Right hindlimb (tissue), 1 donor: ENCODE measurements around the gene ADIPOQ.
"Not testable (repeated sequence)": the region's sequence is repeated elsewhere in the genome, so short reads cannot be mapped to it uniquely, and the experiment has no call there.

ENCODE experiments used
- DNase-seq: peaks from one replicate; pipeline ENCODE4 v3.0.0-alpha.2; 2018

Gene ADIPOQ

GRCh38 chr3:186826976-186827857, 15.3 kb upstream of the ADIPOQ start:
- DNase-seq, result peak; percentile 78

DNA sequence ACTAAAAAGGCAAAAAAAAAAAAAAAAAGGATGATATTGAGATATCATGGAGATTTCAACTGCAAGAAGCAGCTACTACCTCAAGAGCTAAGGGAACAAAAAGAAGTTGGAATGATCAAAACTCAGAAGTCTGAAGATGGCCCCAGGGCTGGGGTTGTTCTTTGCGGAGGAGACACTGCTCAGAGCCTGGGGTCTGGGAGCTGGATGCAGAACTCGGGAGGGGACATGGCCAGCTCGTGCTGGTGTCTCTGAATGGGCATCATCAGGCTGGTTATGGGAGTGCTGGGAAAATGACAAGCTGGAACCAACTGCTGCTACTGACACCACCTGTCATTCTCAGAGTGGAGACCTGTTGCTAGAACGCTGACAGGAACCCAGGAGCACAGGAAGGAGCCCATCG, 14.2 kb upstream of the ADIPOQ start:
- no peak for DNase-seq

- DNase-seq, result no peak
Observed at GRCh38 chr3:186831798-186832197, 10.7 kb upstream of the ADIPOQ start.

DNA sequence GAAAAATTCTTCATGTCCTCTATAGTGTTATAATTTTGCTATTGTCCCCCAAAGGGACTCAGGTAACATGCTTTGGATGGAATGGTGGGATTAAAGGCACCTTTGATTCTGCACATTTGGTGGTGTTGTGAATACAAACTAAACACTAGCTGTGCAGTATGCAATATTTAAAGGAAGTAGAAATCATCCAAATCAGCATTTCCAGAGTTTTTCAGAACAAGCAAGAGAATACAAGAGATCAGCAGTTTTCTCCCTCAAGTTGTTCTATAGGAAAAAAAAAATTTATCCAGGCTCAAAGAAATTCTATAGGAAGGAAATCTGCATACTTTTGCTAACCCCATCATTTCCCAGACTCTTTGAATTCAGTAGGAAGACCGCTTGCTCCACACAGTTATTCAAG, 10.2 kb upstream of the ADIPOQ start:
- DNase-seq, result no peak

GRCh38 chr3:186839874-186840641, 2.5 kb upstream of the ADIPOQ start:
- peak; percentile 68 for DNase-seq

DNA sequence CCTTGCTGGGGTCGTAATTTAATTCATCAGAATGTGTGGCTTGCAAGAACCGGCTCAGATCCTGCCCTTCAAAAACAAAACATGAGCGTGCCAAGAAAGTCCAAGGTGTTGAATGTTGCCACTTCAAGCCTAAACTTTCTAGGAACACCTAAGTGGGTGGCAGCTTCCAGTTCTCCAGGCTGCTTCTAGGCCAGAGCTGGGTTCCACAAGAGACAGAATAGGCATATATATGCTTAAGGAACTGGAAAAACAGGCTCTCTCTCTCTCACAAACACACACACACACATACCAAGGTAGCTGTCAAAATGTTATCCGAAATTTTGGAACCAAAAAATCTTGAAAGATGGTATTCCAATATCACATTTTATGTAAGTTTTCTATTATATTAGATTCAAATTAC, 890 bp upstream of the ADIPOQ start:
- no peak for DNase-seq

DNA sequence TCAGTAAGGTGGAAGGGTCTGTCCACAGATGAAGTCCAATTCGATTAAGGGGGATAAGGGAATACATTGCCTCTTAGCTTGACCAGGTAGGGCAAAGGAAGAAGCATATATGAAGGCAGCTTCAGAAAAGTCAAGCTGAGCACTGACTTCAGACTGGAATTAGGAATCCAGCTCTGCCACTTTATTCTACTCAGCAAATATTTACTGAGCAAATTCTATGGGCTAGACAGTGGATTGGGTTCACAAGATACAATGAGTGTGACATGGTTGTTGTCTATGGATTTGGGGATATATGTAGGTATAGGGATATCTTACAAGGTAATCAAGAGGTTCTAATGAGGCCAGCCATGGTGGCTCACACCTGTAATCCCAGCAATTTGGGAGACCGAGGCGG, 526 bp downstream of the ADIPOQ start:
- no peak for DNase-seq

DNA sequence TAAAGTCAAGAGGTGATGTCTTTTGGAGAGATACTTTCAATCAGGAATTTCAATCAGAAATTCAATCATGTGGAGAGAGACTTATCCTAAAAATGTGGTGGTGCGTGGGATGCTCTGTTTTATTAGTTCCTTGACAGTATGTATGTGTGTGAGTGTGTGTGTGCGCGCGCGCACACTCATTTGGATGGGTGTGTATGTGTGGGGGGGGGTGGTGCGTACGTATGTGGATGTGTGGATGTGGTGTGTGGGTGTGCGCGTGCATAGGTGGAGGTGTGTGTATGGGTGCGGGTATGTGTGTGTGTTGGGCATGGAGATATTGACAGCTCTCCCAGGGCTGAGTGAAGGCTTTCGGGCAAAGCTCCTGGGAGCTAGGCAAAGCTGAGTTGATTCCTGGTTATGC, 2.4 kb downstream of the ADIPOQ start:
- no peak for DNase-seq

- DNase-seq, result no peak
Observed at GRCh38 chr3:186845756-186846155, 3.2 kb downstream of the ADIPOQ start.

DNA sequence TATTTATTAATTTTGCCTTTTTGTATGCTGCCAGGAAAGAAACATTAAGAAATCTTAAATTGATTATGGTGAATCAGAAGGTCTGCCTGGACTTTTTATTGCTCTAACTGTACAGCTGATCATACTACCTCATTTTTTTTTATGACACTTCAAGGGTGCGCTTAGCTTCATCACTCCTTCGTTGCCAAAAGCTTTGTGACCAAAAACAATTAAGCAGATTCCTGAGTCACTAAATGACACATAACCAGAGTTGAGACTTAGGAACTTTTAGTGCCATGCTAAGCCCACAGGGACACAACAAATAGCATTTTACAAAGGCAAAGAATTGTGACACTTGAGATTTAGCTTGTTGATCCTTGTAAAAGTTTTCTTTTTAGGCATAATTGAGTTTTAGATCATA, 4.9 kb downstream of the ADIPOQ start:
- no peak for DNase-seq

GRCh38 chr3:186849374-186849975, 7.0 kb downstream of the ADIPOQ start:
- no peak for DNase-seq

GRCh38 chr3:186851835-186852234, 9.3 kb downstream of the ADIPOQ start:
- not testable (repeated sequence) for DNase-seq

- DNase-seq, result no peak
Observed at GRCh38 chr3:186852994-186853393, 10.5 kb downstream of the ADIPOQ start.

GRCh38 chr3:186854146-186854545, 11.6 kb downstream of the ADIPOQ start:
- no peak for DNase-seq

DNA sequence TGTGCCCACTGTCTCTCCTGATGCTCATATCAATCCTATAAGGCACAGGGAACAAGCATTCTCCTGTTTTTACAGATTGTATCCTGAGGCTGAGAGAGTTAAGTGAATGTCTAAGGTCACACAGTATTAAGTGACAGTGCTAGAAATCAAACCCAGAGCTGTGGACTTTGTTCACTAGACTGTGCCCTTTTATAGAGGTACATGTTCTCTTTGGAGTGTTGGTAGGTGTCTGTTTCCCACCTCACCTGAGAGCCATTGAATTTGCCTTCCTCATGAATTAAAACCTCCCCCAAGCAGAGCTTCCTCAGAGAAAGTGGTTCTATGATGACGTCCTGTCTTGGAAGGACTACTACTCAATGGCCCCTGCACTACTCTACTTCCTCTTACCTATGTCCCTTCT, 12.4 kb downstream of the ADIPOQ start:
- no peak for DNase-seq

DNA sequence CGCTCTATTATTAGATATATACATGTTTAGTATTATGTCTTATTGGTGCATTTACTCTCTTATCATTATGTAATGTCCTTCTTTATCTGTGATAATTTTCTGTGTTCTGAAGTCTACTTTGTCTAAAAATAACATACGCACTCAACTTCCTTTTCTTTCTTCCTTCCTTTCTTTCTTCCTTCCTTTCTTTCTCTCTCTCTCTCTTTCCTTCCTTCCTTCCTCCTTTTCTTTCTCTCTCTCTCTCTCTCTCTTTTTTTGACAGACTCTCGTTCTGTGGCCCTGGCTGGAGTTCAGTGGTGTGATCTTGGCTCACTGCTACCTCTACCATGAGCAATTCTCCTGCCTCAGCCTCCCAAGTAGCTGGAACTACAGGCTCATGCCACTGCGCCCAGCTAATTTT, 15.2 kb downstream of the ADIPOQ start:
- no peak for DNase-seq

DNA sequence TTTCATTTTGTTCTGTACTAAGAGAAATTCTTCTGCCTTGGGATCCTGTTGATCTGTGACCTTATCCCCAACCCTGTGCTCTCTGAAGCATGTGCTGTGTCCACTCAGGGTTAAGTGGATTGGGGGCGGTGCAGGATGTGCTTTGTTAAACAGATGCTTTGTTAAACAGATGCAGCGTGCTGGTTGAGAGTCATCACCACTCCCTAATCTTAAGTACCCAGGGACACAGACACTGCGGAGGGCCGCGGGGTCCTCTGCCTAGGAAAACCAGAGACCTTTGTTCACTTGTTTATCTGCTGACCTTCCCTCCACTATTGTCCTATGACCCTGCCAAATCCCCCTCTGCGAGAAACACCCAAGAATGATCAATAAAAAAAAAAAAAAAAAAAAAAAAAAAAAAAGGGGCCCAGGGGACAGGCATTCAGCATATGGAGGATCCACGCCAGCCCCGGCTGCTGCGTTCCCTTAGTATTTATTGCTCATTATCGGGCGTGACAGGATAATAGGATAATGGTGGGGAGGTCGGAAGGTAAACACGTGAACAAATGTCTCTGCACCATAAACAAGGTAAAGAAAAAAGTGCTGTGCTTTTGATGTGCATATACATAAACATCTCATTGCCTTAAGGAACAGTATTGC, 22.8 kb downstream of the ADIPOQ start:
- not testable (repeated sequence) for DNase-seq

- DNase-seq, result not testable (repeated sequence)
Observed at GRCh38 chr3:186866095-186866494, 23.6 kb downstream of the ADIPOQ start.

DNA sequence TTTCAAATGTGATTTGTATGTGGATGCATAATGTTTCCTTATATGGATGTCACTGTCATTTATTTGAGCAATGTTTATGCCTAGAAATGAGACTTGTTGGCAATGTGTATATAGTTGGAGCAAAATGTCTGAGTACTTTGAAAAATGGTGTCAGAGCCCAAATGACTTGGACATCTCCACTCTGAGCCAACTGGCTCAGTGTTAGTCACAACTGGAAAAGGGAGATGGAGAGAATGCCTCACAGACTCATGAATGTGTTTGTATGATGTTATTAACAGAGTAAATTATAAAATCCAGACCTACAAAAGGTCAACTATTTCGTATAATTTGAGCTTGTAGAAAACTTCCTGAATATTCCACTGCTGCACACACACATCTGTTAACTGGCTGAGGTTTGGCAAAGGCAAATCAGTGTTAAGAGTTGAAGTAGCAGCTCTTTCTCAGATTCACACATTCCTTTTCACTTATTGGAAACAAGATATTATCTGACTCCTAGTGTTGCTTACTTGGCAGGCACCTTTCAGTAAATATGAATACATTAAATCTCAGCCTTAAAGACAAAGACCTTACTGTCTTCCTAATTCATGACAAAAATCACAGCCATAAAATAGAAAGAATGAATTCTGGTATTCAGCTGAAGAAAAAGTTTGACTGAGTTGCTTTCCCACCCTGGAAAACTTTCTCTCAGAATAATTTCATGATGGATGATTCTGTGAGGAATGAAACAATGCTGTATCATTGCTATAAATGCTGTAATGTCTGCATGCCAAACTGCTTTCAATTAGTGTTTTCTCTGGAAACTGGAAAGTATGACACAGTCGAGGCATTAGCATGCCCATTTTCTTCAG, 27.0 kb downstream of the ADIPOQ start:
- DNase-seq, result no peak

DNA sequence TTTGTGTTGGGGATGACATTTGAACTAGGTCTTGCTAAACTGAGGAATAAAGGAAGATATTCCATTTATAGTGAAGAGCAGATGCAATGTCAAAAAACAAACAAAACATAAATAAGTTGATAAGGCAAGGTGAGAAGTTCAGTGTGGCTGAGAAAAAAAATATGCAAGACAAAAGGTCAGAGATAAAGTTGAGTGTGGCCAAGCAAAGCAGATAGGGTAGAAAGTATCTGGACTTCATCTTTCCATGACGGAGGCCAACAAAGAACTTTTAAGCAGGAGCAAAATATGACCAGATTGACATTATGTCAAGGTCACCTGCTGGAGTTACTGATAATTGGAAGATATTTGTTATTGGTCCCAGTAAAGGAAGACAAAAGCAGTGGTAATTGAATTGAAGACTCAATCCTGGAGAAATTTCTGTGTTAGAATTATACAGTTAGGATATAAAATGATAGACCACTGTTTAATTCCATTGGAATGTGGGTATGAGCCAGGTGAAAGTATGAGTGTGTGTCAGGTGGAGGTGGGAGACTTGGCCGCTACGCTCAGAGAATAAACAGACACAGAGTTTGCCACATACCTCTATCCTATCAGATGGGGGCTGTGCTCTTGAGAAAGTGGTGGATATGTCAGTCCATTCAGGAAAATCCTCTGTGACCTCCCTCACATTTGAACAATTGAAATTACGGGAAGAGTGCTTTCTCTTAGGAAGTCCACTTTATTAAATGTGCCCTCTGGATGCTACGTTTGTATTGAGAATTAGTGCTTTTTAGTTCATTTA, 28.1 kb downstream of the ADIPOQ start:
- DNase-seq, result no peak

- DNase-seq, result no peak
Observed at GRCh38 chr3:186871403-186871924, 29.0 kb downstream of the ADIPOQ start.
